ENCODE data around the gene LGMN.

LGMN gene

GRCh38 chr14:92670643-92671366, 77.6 kb downstream of the LGMN start:
- no peak for DNase-seq

GRCh38 chr14:92670160-92670559, 78.3 kb downstream of the LGMN start:
- DNase-seq = no peak

DNA sequence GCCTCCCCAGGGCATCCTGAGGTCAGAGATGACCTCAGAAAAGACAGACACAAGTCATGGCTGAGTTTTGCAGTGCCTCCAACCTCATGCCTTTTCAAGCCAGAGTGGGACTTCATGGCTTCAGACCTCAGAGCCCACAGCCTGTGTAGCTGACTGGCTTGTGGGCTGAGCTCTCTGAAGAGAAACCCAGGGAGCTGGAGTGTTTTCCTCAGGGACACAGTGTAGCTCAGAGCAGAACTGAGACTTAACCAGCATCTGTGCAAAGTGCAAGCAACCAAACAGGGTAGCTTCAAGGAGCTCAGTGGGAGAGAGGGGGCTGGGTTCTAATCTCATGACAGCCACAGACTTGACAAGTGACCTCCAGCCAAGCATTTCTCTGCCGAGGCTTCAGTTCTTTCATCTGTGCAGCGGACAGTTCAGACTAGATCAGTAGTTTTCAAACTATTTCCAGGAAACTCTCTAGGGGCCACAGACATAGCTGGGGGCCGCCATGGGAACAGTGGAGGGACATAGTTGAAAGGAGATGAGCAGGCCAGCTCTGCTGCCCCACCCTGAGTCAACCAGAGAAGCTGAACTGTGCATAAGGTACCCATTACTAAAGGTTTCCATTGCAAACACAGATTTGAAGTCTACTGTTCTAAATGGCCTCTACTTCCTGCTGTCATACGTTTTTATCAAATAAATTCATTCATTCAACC, 80.0 kb downstream of the LGMN start:
- DNase-seq = no peak

GRCh38 chr14:92666251-92666650, 82.2 kb downstream of the LGMN start:
- no peak for DNase-seq

DNA sequence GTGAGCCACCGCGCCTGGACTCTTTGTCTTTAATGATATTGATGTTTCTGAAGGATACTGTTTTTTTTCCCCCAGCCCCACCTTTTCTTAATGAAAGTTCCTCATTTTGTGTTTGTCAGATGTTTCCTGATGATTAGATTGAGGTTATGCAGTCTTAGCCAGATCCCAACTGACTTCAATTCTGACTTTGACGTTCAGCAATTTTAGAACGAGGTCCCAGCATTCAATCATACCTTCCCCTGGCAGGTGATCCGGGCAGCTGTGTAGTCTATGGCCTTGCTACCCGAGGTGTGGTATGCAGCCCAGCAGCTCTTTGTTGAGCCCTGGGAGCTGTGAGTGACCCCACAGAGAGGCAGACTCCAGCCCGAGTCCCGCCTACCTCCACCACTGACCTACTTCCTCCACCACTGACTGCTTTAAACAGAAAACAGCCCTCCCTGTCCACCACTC, 82.7 kb downstream of the LGMN start:
- DNase-seq = no peak

DNA sequence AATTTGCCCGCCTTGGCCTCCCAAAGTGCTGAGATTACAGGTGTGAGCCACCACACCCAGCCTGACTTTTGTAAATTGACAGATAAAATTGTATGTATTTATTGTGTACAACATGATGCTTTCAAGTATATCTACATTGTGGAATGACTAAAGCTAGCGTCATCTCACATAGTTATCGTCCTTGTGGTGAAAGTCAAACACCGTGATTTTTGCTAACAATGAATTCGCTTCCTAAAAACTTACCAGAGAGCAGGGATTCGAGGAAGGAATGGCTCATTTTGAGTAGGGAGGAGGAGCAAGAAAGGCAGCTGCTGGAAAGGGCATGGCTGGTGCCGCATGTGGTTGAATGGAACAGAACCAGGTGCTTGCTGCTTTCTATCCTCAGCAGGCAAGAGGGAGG, 85.4 kb downstream of the LGMN start:
- DNase-seq = no peak

- DNase-seq = no peak
Observed at GRCh38 chr14:92660571-92660970, 87.9 kb downstream of the LGMN start.

- no peak for DNase-seq
Observed at GRCh38 chr14:92659765-92660561, 88.5 kb downstream of the LGMN start.

DNA sequence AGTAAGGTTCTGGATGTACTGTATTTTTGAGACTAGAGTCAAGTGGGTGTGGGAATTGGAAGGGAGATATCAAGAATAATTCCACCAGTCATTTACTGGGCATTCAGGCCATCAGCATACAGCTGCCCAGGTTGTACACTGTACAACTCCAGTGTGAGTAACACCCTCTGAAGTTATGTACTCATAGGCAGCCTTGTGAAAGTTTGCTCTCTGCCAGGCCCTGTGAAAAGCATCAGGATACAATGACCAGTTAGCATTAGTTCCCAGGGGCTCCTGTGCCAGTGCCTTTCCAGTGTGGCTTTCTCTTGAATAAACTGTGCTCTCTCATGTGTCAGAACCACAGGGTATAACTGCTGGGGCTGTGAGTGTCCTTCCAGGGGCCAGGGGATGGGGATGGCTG, 89.7 kb downstream of the LGMN start:
- DNase-seq = no peak

DNA sequence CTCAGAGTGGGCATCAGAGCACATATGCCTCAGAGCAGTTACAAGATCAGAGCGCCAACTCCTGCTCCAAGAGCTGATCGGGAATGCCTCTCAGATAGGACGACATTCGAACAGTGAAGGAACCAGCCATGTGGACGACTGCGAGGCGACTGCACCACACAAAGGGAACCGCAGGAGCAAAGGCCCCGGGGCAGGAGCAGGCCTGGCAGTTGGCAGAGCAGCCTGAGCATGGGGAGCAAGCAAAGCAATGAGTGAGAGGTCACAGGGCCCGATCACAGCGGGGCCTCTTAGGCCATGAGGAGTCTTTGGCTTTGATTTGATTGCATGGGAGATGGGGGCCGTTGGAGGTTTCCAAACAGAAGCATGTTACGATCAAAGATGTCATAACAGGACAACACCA, 90.3 kb downstream of the LGMN start:
- DNase-seq = no peak

- no peak for DNase-seq
Observed at GRCh38 chr14:92657457-92658142, 90.8 kb downstream of the LGMN start.

- no peak for DNase-seq
Observed at GRCh38 chr14:92656306-92657081, 91.9 kb downstream of the LGMN start.

- no peak for DNase-seq
Observed at GRCh38 chr14:92655419-92656201, 92.8 kb downstream of the LGMN start.

DNA sequence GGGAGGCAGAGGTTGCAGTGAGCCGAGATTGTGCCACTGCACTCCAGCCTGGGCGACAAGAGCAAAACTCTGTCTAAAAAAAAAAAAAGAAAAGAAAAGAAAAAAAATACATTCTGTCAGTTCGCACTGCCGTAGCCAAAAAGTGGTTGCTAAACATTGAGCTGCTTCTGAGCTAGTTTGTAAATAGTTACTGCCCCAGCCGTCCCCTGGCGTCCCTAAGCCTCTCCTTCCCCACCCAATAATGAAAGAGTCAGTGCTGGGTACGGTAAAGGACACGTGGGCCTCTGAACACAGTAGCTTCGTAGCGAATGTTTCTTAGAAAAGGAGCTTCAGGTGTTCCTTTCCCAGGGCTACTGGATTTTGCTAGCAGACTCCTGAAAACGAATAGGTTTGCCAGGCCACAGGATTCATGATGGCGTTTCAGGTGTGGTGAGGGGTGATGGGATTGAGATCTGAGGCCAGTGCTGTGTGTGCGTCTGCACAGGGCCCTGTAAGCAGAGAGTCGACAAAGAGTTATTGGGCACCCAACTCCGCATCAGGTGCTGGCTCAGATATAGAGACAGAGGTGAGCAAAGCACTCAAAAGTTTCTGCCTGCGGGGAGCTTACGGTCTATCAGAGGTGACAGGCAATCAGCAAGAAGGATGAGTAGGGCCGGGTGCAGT, 94.1 kb downstream of the LGMN start:
- no peak for DNase-seq

All from NCI-H2227 treated with DMSO at 0.1 percent for 48 hours (cell line).